ENCODE results near the gene PDE4D.

Gene PDE4D

GRCh38 chr5:59807806-59808205 is 85.7 kb downstream of the PDE4D start:
- TF ChIP-seq TAF1 (IDR thresholded peaks at IDR 0.05; ENCODE audit: borderline replicate concordance, insufficient read depth, low read length) = no peak
- no peak for TF ChIP-seq FOXP2 (optimal IDR thresholded peaks at IDR 0.05; ENCODE audit: borderline replicate concordance, extremely low read depth, extremely low read length, insufficient read depth)
- no peak for TF ChIP-seq POLR2AphosphoS5 (IDR thresholded peaks at IDR 0.05; ENCODE audit: low read depth, low read length)

- TF ChIP-seq REST (IDR thresholded peaks at IDR 0.05; ENCODE audit: insufficient read depth in 1 of 2, low read depth in 2 of 2, low read length in 2 of 2) (no peak), FOXP2 (optimal IDR thresholded peaks at IDR 0.05; ENCODE audit: borderline replicate concordance, extremely low read depth, extremely low read length, insufficient read depth) (no peak), POLR2AphosphoS5 (IDR thresholded peaks at IDR 0.05; ENCODE audit: low read depth, low read length) (no peak), TAF1 (IDR thresholded peaks at IDR 0.05; ENCODE audit: borderline replicate concordance, insufficient read depth, low read length) (no peak), SIN3A (IDR thresholded peaks at IDR 0.05; ENCODE audit: borderline replicate concordance, insufficient read depth, low read length) (no peak)
Measured at GRCh38 chr5:59800347-59800893, 93.1 kb downstream of the PDE4D start.

- no peak for TF ChIP-seq POLR2AphosphoS5 (IDR thresholded peaks at IDR 0.05; ENCODE audit: low read depth, low read length)
- no peak for TF ChIP-seq TAF1 (IDR thresholded peaks at IDR 0.05; ENCODE audit: borderline replicate concordance, insufficient read depth, low read length)
- TF ChIP-seq SIN3A (IDR thresholded peaks at IDR 0.05; ENCODE audit: borderline replicate concordance, insufficient read depth, low read length) = no peak
- TF ChIP-seq REST (IDR thresholded peaks at IDR 0.05; ENCODE audit: insufficient read depth in 1 of 2, low read depth in 2 of 2, low read length in 2 of 2) = no peak
- no peak for TF ChIP-seq FOXP2 (optimal IDR thresholded peaks at IDR 0.05; ENCODE audit: borderline replicate concordance, extremely low read depth, extremely low read length, insufficient read depth)
Measured at GRCh38 chr5:59799668-59800346, 93.7 kb downstream of the PDE4D start.

GRCh38 chr5:59798862-59799667 is 94.5 kb downstream of the PDE4D start:
- TF ChIP-seq SIN3A (IDR thresholded peaks at IDR 0.05; ENCODE audit: borderline replicate concordance, insufficient read depth, low read length) = 0 out of 2 replicates have a peak, but pooled peaks have one; percentile 22
- TF ChIP-seq FOXP2 (optimal IDR thresholded peaks at IDR 0.05; ENCODE audit: borderline replicate concordance, extremely low read depth, extremely low read length, insufficient read depth) = no peak
- no peak for TF ChIP-seq TAF1 (IDR thresholded peaks at IDR 0.05; ENCODE audit: borderline replicate concordance, insufficient read depth, low read length)
- TF ChIP-seq REST (IDR thresholded peaks at IDR 0.05; ENCODE audit: insufficient read depth in 1 of 2, low read depth in 2 of 2, low read length in 2 of 2) = 0 out of 4 replicates have a peak, but pooled peaks of 1 of the 2 experiments have one; percentile 6

GRCh38 chr5:59795141-59795540 is 98.4 kb downstream of the PDE4D start:
- TF ChIP-seq POLR2AphosphoS5 (IDR thresholded peaks at IDR 0.05; ENCODE audit: low read depth, low read length) (no peak), SIN3A (IDR thresholded peaks at IDR 0.05; ENCODE audit: borderline replicate concordance, insufficient read depth, low read length) (no peak), FOXP2 (optimal IDR thresholded peaks at IDR 0.05; ENCODE audit: borderline replicate concordance, extremely low read depth, extremely low read length, insufficient read depth) (no peak), REST (IDR thresholded peaks at IDR 0.05; ENCODE audit: insufficient read depth in 1 of 2, low read depth in 2 of 2, low read length in 2 of 2) (no peak), TAF1 (IDR thresholded peaks at IDR 0.05; ENCODE audit: borderline replicate concordance, insufficient read depth, low read length) (no peak)
